ENCODE measurements around the gene PARP16. TPM values are rescaled to one million over a fixed set of nuclear protein-coding genes. Genes with fewer than 3 reads are reported as not detected.

The PARP16 gene
- total and polyA plus RNA-seq, 2 donors from 2014 or later, result 7.0 to 7.8 TPM

DNA sequence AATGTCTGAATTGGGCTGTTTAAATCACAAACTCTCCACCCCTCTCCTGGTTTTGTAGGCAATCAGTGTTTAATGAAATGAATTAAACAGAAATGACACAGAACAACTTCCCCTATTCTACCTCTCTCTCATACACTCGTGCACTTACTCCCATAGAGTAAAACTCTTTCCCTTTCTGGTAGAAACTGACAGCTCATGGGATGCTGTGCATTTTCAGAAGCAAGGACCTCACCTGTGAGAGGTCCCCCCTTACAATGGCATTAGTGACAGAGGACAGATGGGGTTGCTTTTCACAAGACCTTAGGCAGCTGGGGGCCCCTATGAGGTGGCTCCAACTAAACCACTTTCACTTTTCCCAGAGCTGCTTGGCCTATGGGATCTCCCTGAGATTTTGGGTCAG, 31.9 kb downstream of the PARP16 start:
- no peaks in the 10 kb centered on the region for H3K27me3 ChIP-seq (ENCODE audit: control insufficient read depth, insufficient read depth, low read length)
- peaks cover 0 to 6% (median 3%) of the 10 kb centered on the region in 3 donors for H3K36me3 ChIP-seq (ENCODE audit: control insufficient read depth in 2 of 3, insufficient read depth in 3 of 3, low read length in 3 of 3)
- TF ChIP-seq, protein P1, sequence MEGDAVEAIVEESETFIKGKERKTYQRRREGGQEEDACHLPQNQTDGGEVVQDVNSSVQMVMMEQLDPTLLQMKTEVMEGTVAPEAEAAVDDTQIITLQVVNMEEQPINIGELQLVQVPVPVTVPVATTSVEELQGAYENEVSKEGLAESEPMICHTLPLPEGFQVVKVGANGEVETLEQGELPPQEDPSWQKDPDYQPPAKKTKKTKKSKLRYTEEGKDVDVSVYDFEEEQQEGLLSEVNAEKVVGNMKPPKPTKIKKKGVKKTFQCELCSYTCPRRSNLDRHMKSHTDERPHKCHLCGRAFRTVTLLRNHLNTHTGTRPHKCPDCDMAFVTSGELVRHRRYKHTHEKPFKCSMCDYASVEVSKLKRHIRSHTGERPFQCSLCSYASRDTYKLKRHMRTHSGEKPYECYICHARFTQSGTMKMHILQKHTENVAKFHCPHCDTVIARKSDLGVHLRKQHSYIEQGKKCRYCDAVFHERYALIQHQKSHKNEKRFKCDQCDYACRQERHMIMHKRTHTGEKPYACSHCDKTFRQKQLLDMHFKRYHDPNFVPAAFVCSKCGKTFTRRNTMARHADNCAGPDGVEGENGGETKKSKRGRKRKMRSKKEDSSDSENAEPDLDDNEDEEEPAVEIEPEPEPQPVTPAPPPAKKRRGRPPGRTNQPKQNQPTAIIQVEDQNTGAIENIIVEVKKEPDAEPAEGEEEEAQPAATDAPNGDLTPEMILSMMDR (IDR thresholded peaks at IDR 0.05; ENCODE audit: borderline replicate concordance, extremely low read depth, insufficient read depth), result no peak
- no peaks in the 10 kb centered on the region for H3K9me3 ChIP-seq (ENCODE audit: control insufficient read depth in 2 of 3, insufficient read depth in 1 of 3, low read length in 3 of 3)
- H3K4me1 ChIP-seq (ENCODE audit: control insufficient read depth in 2 of 3, insufficient read depth in 2 of 3, low read depth in 1 of 3, low read length in 3 of 3), result peaks cover 0 to 6% (median 2%) of the 10 kb centered on the region in 3 donors
- H3K9ac ChIP-seq (ENCODE audit: low read length in 3 of 3), result no peak overlapping the region
- H3K4me3 ChIP-seq (ENCODE audit: low read length in 3 of 3), result no peak overlapping the region
- FAIRE-seq (no peak), DNase-seq (no peak)
- H3K27ac ChIP-seq (ENCODE audit: low read depth in 2 of 2, low read length in 2 of 2), result no peak overlapping the region
- intact Hi-C loops (cut with DNase I), result no loop called here

DNA sequence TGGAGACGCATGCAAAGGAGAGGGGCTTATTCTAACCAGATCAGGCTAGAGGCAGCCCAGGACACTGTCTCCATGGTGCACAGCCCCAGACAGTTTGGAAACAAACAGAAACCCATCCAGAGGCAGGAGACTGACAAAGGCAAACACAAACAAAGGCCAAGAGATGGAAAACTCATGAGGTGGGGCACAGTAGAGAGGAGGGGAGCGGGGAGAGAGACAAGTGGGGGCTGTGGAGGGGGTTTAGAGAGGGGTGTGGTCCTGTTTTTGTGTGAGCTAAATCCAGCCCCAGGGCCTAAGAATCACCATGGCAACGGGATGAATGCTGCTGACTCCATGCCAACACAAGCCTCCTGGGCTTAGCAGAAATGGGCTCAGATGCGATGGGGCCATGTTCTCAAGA, 32.3 kb downstream of the PARP16 start:
- FAIRE-seq, result no peak
- TF ChIP-seq, protein P1 (IDR thresholded peaks at IDR 0.05; ENCODE audit: borderline replicate concordance, extremely low read depth, insufficient read depth), result no peak
- no peak overlapping the region for H3K4me3 ChIP-seq (ENCODE audit: low read length in 3 of 3)
- no peak for DNase-seq
- H3K36me3 ChIP-seq (ENCODE audit: control insufficient read depth in 2 of 3, insufficient read depth in 3 of 3, low read length in 3 of 3), result peaks cover 0 to 4% (median 0%) of the 10 kb centered on the region in 3 donors
- intact Hi-C loops (cut with DNase I), result no loop called here
- no peak overlapping the region for H3K9ac ChIP-seq (ENCODE audit: low read length in 3 of 3)
- H3K4me1 ChIP-seq (ENCODE audit: control insufficient read depth in 2 of 3, insufficient read depth in 2 of 3, low read depth in 1 of 3, low read length in 3 of 3), result peaks cover 0 to 6% (median 2%) of the 10 kb centered on the region in 3 donors
- no peaks in the 10 kb centered on the region for H3K27me3 ChIP-seq (ENCODE audit: control insufficient read depth, insufficient read depth, low read length)
- no peaks in the 10 kb centered on the region for H3K9me3 ChIP-seq (ENCODE audit: control insufficient read depth in 2 of 3, insufficient read depth in 1 of 3, low read length in 3 of 3)
- no peak overlapping the region for H3K27ac ChIP-seq (ENCODE audit: low read depth in 2 of 2, low read length in 2 of 2)

DNA sequence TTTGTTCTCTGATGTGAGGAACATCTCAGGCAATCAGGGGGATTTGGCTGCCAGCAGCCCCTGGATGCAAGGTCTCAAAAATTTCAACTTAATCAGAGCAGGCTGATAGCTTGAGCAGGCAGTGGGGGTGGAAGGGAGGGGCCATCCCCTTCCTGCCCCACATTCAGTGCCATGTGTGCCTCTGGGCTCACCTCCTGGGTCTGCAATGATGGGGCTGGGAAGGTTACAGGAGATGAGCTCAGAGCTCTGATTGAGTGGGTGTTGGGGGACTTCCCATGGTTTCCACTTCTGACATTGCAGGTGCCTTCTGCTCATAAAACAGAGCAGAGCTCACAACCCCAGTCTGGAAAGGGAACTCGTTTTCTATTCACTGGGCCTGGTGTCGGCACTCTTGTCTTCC, 37.0 kb downstream of the PARP16 start:
- Histone ChIP-seq H3K27me3 (ENCODE audit: control insufficient read depth, insufficient read depth, low read length) (no peaks in the 10 kb centered on the region), H3K4me1 (ENCODE audit: control insufficient read depth in 2 of 3, insufficient read depth in 2 of 3, low read depth in 1 of 3, low read length in 3 of 3) (peaks cover 0 to 2% (median 0%) of the 10 kb centered on the region in 3 donors), H3K9me3 (ENCODE audit: control insufficient read depth in 2 of 3, insufficient read depth in 1 of 3, low read length in 3 of 3) (no peaks in the 10 kb centered on the region), H3K27ac (ENCODE audit: low read depth in 2 of 2, low read length in 2 of 2) (no peak overlapping the region), H3K9ac (ENCODE audit: low read length in 3 of 3) (no peak overlapping the region), H3K4me3 (ENCODE audit: low read length in 3 of 3) (no peak overlapping the region), H3K36me3 (ENCODE audit: control insufficient read depth in 2 of 3, insufficient read depth in 3 of 3, low read length in 3 of 3) (no peaks in the 10 kb centered on the region)
- intact Hi-C loops (cut with DNase I), result no loop called here
- DNase-seq (no peak), FAIRE-seq (no peak)
- TF ChIP-seq, protein P1 (IDR thresholded peaks at IDR 0.05; ENCODE audit: borderline replicate concordance, extremely low read depth, insufficient read depth), result no peak

All from kidney (tissue), 14 donors.